HFFc6 (cell line): ENCODE results near the gene SCAF11. TPM values are rescaled to one million over a fixed set of nuclear protein-coding genes. Genes with fewer than 3 reads are reported as not detected.
A peak's percentile ranks its signal among the peaks of the same experiment; 100 is the strongest.
"Not testable (repeated sequence)": the region's sequence is repeated elsewhere in the genome, so short reads cannot be mapped to it uniquely, and the experiment has no call there.

Source experiments
- DNase-seq: peaks from one replicate; pipeline ENCODE4 v3.0.0-alpha.2; 2018
- H3K27ac Mint-ChIP-seq: 2 replicates; pipeline ENCODE4 v1.8.0; 2020; ENCODE audit warnings: mild to moderate bottlenecking, mixed read lengths
- H3K27me3 Mint-ChIP-seq: 2 replicates; pipeline ENCODE4 v1.8.0; 2021; ENCODE audit warnings: mild to moderate bottlenecking, moderate library complexity, mixed read lengths; ENCODE audit not compliant: insufficient read depth
- H3K36me3 Mint-ChIP-seq: 2 replicates; pipeline ENCODE4 v1.8.0; 2021; ENCODE audit warnings: low read depth, mixed read lengths
- H3K4me1 Mint-ChIP-seq: 2 replicates; pipeline ENCODE4 v1.8.0; 2020; ENCODE audit warnings: low read depth, mixed read lengths
- H3K4me3 Mint-ChIP-seq: 2 replicates; pipeline ENCODE4 v1.8.0; 2020; ENCODE audit warnings: mild to moderate bottlenecking, moderate library complexity, mixed read lengths
- H3K9me3 Mint-ChIP-seq: 2 replicates; pipeline ENCODE4 v1.8.0; 2020; ENCODE audit warnings: mild to moderate bottlenecking, mixed read lengths
- total RNA-seq, 6 experiments: library from RNA; stranded (reverse); fragmentation: NEBNext Ultra II Directional; extraction: Animal tissue kit (Norgen Biotek cat#: 25700); gene quantifications; 2 replicates in 1 of 6; 3 replicates in 5 of 6; pipeline ENCODE4 v1.2.3, GENCODE V29; 2021
- TF ChIP-seq, protein P1 (sequence below): fragments of 200-600 bp; sonication (generic); IDR thresholded peaks from 2 replicates; pipeline ENCODE4 v1.5.0; 2021; ENCODE audit warnings: antibody characterized with exemption, mild to moderate bottlenecking

Gene SCAF11
- total RNA-seq, 6 experiments from 2014 or later, result 108 to 130 (median 115) TPM

DNA sequence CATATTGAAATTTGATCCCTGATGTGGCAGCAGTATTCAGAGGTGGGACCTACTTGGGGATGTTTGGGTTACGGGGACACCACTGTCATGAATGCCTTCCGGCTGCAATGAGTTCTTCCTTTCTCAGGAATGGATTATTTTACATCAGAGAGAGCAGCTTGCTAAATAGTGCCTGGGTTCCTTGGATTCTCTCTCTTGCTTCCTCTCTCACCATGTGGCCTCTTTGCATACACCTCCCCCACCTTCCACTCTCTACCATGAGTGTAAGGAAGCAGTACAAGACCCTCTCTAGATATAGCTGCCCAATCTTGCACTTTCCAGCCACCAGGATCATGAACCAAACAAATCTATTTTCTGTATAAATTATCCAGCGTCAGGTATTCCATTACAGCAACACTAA lies 15.4 kb upstream of the SCAF11 start:
- H3K4me1 Mint-ChIP-seq, result no peaks in the 10 kb centered on the region
- H3K27me3 Mint-ChIP-seq, result peaks cover 11% of the 10 kb centered on the region
- H3K9me3 Mint-ChIP-seq, result no peaks in the 10 kb centered on the region
- TF ChIP-seq, protein P1, sequence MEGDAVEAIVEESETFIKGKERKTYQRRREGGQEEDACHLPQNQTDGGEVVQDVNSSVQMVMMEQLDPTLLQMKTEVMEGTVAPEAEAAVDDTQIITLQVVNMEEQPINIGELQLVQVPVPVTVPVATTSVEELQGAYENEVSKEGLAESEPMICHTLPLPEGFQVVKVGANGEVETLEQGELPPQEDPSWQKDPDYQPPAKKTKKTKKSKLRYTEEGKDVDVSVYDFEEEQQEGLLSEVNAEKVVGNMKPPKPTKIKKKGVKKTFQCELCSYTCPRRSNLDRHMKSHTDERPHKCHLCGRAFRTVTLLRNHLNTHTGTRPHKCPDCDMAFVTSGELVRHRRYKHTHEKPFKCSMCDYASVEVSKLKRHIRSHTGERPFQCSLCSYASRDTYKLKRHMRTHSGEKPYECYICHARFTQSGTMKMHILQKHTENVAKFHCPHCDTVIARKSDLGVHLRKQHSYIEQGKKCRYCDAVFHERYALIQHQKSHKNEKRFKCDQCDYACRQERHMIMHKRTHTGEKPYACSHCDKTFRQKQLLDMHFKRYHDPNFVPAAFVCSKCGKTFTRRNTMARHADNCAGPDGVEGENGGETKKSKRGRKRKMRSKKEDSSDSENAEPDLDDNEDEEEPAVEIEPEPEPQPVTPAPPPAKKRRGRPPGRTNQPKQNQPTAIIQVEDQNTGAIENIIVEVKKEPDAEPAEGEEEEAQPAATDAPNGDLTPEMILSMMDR, result no peak
- no peak overlapping the region for H3K27ac Mint-ChIP-seq
- no peak overlapping the region for H3K4me3 Mint-ChIP-seq
- no peak for DNase-seq
- no peaks in the 10 kb centered on the region for H3K36me3 Mint-ChIP-seq

DNA sequence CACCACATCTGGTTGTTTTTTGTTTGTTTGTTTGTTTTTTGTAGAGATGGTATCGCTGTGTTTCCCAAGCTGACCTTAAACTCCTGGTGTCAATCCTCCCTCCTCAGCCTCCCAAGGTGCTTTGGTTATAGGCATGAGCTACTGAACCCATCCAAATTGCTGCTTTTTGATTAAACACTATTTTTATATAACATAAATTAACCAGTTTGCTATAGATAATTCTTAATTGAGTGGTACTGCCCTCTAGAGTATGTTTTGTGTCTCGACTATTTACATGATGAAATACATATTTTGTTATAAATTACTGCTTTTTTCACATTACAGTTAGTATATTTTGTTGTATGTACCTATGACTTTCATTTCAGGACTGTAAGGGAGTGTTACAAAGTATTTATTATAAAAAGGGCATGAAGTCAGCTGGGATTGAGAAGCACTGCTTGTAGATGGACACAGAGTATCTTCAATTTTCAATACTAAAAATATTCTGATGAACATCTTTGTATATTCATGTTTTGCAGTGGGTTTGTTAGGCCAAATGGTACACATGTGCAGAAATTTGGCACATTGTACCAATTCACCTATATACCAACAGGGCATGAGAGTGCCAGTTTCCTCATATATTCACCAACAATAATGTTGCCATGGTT lies 14.9 kb upstream of the SCAF11 start:
- H3K9me3 Mint-ChIP-seq, result no peaks in the 10 kb centered on the region
- no peak for DNase-seq
- no peak overlapping the region for H3K27ac Mint-ChIP-seq
- no peaks in the 10 kb centered on the region for H3K36me3 Mint-ChIP-seq
- TF ChIP-seq, protein P1, result peak; percentile 77
- peaks cover 8% of the 10 kb centered on the region for H3K27me3 Mint-ChIP-seq
- H3K4me3 Mint-ChIP-seq, result no peak overlapping the region
- H3K4me1 Mint-ChIP-seq, result no peaks in the 10 kb centered on the region

DNA sequence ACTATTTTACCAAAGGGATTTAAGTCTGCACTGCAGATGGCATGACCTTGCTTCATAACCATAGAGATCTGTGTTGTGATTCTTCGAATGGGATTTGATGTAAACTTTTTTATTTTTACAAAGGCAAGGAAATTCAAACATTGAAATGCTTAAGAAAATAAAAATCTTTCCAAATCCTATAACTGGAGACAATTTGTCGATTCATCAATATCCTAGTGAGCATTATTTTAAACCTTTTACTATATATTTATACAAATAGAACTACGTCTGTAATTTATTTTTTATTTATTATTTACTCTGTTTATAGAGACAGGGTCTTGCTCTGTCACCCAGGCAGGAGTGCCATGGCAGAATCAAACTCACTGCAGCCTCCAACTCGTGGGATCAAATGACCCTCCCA lies 14.3 kb upstream of the SCAF11 start:
- no peaks in the 10 kb centered on the region for H3K36me3 Mint-ChIP-seq
- no peaks in the 10 kb centered on the region for H3K9me3 Mint-ChIP-seq
- H3K4me1 Mint-ChIP-seq, result no peaks in the 10 kb centered on the region
- DNase-seq, result no peak
- no peak overlapping the region for H3K27ac Mint-ChIP-seq
- TF ChIP-seq, protein P1, result no peak
- peaks cover 8% of the 10 kb centered on the region for H3K27me3 Mint-ChIP-seq
- H3K4me3 Mint-ChIP-seq, result no peak overlapping the region

DNA sequence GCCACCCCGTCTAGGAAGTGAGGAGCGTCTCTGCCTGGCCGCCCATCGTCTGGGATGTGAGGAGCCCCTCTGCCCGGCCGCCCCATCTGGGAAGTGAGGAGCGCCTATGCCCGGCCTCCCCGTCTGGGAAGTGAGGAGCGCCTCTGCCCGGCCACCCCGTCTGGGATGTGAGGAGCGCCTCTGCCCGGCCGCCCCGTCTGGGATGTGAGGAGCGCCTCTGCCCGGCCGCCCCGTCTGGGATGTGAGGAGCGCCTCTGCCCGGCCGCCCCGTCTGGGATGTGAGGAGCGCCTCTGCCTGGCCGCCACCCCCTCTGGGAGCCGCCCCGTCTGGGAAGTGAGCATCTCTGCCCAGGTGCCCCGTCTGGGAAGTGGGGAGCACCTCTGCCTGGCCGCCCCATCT lies 9.7 kb upstream of the SCAF11 start:
- H3K4me1 Mint-ChIP-seq, H3K4me3 Mint-ChIP-seq, H3K27me3 Mint-ChIP-seq, H3K9me3 Mint-ChIP-seq, H3K27ac Mint-ChIP-seq, DNase-seq, H3K36me3 Mint-ChIP-seq: not testable (repeated sequence)

DNA sequence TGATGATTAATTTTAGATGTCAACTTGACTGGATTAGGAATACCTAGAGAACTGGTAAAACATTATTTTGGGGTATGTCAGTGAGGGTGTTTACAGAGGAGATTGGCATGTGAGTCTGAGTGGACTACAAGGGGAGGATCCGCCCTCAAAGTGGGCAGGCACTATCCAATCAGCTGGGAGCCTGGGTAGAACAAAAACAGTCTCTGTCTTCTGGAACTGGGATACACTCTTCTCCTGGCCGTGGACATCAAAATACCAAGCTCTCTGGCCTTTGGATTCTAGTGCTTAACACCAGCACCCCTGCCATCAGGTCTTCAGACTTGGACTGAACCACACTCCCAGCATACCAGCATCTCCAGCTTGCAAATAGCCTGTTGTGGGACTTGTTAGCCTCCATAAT lies 4.4 kb upstream of the SCAF11 start:
- DNase-seq, result no peak
- Mint-ChIP-seq H3K27me3 (no peaks in the 10 kb centered on the region; the same call in 1 of the 2 replicates), H3K27ac (no peak overlapping the region), H3K4me1 (peaks cover 16% of the 10 kb centered on the region; the same call in 1 of the 2 replicates), H3K4me3 (no peak overlapping the region), H3K36me3 (no peaks in the 10 kb centered on the region), H3K9me3 (no peaks in the 10 kb centered on the region)
- TF ChIP-seq, protein P1, result no peak

DNA sequence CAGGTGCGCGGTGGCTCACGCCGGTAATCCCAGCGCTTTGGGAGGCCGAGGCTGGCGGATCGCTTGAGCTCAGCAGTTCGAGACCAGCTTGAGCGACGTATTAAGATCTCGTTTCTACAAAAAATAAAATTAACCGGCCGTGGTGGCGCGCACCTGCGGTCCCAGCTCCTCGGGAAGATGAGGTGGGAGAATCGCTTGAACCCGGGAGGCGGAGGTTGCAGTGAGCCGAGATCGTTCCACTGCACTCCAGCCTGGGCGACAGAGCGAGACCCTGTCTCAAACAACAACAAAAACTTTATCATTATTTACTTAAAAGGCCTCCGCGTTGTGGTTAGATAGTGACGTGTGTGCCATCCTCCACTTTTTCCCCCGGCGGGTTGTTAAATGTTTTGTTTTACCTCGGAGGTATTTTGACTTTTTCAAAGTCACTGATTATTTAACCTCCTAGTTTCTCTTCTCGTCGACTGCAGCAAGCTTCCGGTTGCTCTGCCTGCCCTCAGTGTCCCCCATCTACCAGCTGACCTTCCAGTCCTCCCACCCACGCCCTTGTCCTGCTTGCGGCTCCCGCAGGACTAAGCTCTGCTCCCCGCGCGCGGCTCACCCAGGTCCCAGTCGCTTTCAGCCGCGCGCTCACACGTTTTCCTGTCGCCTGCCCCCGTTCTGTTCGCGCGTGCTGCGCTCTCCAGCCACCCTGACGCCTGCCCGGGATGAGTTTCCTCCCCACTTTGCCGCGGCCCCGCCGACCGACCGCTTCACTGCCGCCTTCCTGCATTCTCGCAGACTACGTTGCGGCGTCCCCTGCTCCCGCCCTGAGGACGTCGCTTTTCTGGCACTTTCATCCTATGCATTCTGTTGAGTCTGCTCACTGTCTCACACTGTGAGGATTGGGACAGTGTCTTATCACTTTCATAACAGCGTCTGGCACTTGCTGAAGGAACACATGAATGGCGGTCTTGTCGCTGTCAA lies 1.2 kb upstream of the SCAF11 start:
- peaks cover 18% of the 10 kb centered on the region for H3K36me3 Mint-ChIP-seq
- peaks cover 37% of the 10 kb centered on the region for H3K4me1 Mint-ChIP-seq
- H3K27ac Mint-ChIP-seq, result peak overlapping the region; percentile 96
- no peaks in the 10 kb centered on the region; the same call in 1 of the 2 replicates for H3K27me3 Mint-ChIP-seq
- no peaks in the 10 kb centered on the region for H3K9me3 Mint-ChIP-seq
- TF ChIP-seq, protein P1, result no peak
- peak overlapping the region; percentile 94 for H3K4me3 Mint-ChIP-seq
- DNase-seq, result peak; percentile 61
